ENCODE data around the gene CCDC149.

CCDC149 gene

GRCh38 chr4:24933684-24934275 is 20.9 kb upstream of the CCDC149 start:
- Histone ChIP-seq H3K4me3 (ENCODE audit: low read depth, low read length) (no peak overlapping the region), H3K4me1 (ENCODE audit: control insufficient read depth, insufficient read depth, low read length) (no peaks in the 10 kb centered on the region), H3K36me3 (ENCODE audit: control insufficient read depth, insufficient read depth, low read length) (no peaks in the 10 kb centered on the region), H3K9ac (ENCODE audit: low read length) (no peak overlapping the region), H3K27ac (ENCODE audit: low read depth, low read length) (no peak overlapping the region), H3K9me3 (ENCODE audit: control insufficient read depth, insufficient read depth, low read depth, low read length) (peaks cover 34% of the 10 kb centered on the region), H3K27me3 (ENCODE audit: control insufficient read depth, insufficient read depth, low read length) (no peaks in the 10 kb centered on the region)

GRCh38 chr4:24932515-24933225 is 19.8 kb upstream of the CCDC149 start:
- Histone ChIP-seq H3K27ac (ENCODE audit: low read depth, low read length) (no peak overlapping the region), H3K4me1 (ENCODE audit: control insufficient read depth, insufficient read depth, low read length) (no peaks in the 10 kb centered on the region), H3K9ac (ENCODE audit: low read length) (no peak overlapping the region), H3K4me3 (ENCODE audit: low read depth, low read length) (no peak overlapping the region), H3K36me3 (ENCODE audit: control insufficient read depth, insufficient read depth, low read length) (no peaks in the 10 kb centered on the region), H3K9me3 (ENCODE audit: control insufficient read depth, insufficient read depth, low read depth, low read length) (peaks cover 25% of the 10 kb centered on the region), H3K27me3 (ENCODE audit: control insufficient read depth, insufficient read depth, low read length) (no peaks in the 10 kb centered on the region)

- Histone ChIP-seq H3K4me1 (ENCODE audit: control insufficient read depth, insufficient read depth, low read length) (peaks cover 3% of the 10 kb centered on the region), H3K27me3 (ENCODE audit: control insufficient read depth, insufficient read depth, low read length) (no peaks in the 10 kb centered on the region), H3K4me3 (ENCODE audit: low read depth, low read length) (no peak overlapping the region), H3K9me3 (ENCODE audit: control insufficient read depth, insufficient read depth, low read depth, low read length) (peaks cover 12% of the 10 kb centered on the region), H3K9ac (ENCODE audit: low read length) (no peak overlapping the region), H3K27ac (ENCODE audit: low read depth, low read length) (no peak overlapping the region), H3K36me3 (ENCODE audit: control insufficient read depth, insufficient read depth, low read length) (no peaks in the 10 kb centered on the region)
Observed at GRCh38 chr4:24930151-24930550, 17.3 kb upstream of the CCDC149 start.

- Histone ChIP-seq H3K9me3 (ENCODE audit: control insufficient read depth, insufficient read depth, low read depth, low read length) (peaks cover 5% of the 10 kb centered on the region), H3K4me1 (ENCODE audit: control insufficient read depth, insufficient read depth, low read length) (peaks cover 9% of the 10 kb centered on the region), H3K27ac (ENCODE audit: low read depth, low read length) (no peak overlapping the region), H3K27me3 (ENCODE audit: control insufficient read depth, insufficient read depth, low read length) (no peaks in the 10 kb centered on the region), H3K36me3 (ENCODE audit: control insufficient read depth, insufficient read depth, low read length) (no peaks in the 10 kb centered on the region), H3K9ac (ENCODE audit: low read length) (no peak overlapping the region), H3K4me3 (ENCODE audit: low read depth, low read length) (no peak overlapping the region)
Observed at GRCh38 chr4:24928708-24929107, 15.9 kb upstream of the CCDC149 start.

GRCh38 chr4:24927049-24927448 is 14.2 kb upstream of the CCDC149 start:
- peaks cover 9% of the 10 kb centered on the region for H3K4me1 ChIP-seq (ENCODE audit: control insufficient read depth, insufficient read depth, low read length)
- H3K27ac ChIP-seq (ENCODE audit: low read depth, low read length), result no peak overlapping the region
- no peak overlapping the region for H3K4me3 ChIP-seq (ENCODE audit: low read depth, low read length)
- H3K36me3 ChIP-seq (ENCODE audit: control insufficient read depth, insufficient read depth, low read length), result no peaks in the 10 kb centered on the region
- no peaks in the 10 kb centered on the region for H3K27me3 ChIP-seq (ENCODE audit: control insufficient read depth, insufficient read depth, low read length)
- H3K9me3 ChIP-seq (ENCODE audit: control insufficient read depth, insufficient read depth, low read depth, low read length), result peaks cover 3% of the 10 kb centered on the region; the same call in 1 of the 2 replicates
- H3K9ac ChIP-seq (ENCODE audit: low read length), result no peak overlapping the region

GRCh38 chr4:24924309-24924781 is 11.5 kb upstream of the CCDC149 start:
- peaks cover 18% of the 10 kb centered on the region for H3K9me3 ChIP-seq (ENCODE audit: control insufficient read depth, insufficient read depth, low read depth, low read length)
- H3K9ac ChIP-seq (ENCODE audit: low read length), result no peak overlapping the region
- no peaks in the 10 kb centered on the region for H3K36me3 ChIP-seq (ENCODE audit: control insufficient read depth, insufficient read depth, low read length)
- H3K27me3 ChIP-seq (ENCODE audit: control insufficient read depth, insufficient read depth, low read length), result no peaks in the 10 kb centered on the region
- no peak overlapping the region for H3K27ac ChIP-seq (ENCODE audit: low read depth, low read length)
- peaks cover 9% of the 10 kb centered on the region for H3K4me1 ChIP-seq (ENCODE audit: control insufficient read depth, insufficient read depth, low read length)
- no peak overlapping the region for H3K4me3 ChIP-seq (ENCODE audit: low read depth, low read length)

GRCh38 chr4:24923550-24923949 is 10.7 kb upstream of the CCDC149 start:
- peaks cover 19% of the 10 kb centered on the region for H3K9me3 ChIP-seq (ENCODE audit: control insufficient read depth, insufficient read depth, low read depth, low read length)
- H3K4me3 ChIP-seq (ENCODE audit: low read depth, low read length), result no peak overlapping the region
- no peaks in the 10 kb centered on the region for H3K36me3 ChIP-seq (ENCODE audit: control insufficient read depth, insufficient read depth, low read length)
- no peaks in the 10 kb centered on the region for H3K27me3 ChIP-seq (ENCODE audit: control insufficient read depth, insufficient read depth, low read length)
- H3K27ac ChIP-seq (ENCODE audit: low read depth, low read length), result no peak overlapping the region
- no peak overlapping the region for H3K9ac ChIP-seq (ENCODE audit: low read length)
- peaks cover 9% of the 10 kb centered on the region for H3K4me1 ChIP-seq (ENCODE audit: control insufficient read depth, insufficient read depth, low read length)

GRCh38 chr4:24923002-24923401 is 10.2 kb upstream of the CCDC149 start:
- no peaks in the 10 kb centered on the region for H3K27me3 ChIP-seq (ENCODE audit: control insufficient read depth, insufficient read depth, low read length)

GRCh38 chr4:24922416-24922815 is 9.6 kb upstream of the CCDC149 start:
- peaks cover 12% of the 10 kb centered on the region for H3K4me1 ChIP-seq (ENCODE audit: control insufficient read depth, insufficient read depth, low read length)
- no peak overlapping the region for H3K9ac ChIP-seq (ENCODE audit: low read length)
- no peaks in the 10 kb centered on the region for H3K36me3 ChIP-seq (ENCODE audit: control insufficient read depth, insufficient read depth, low read length)
- no peak overlapping the region for H3K27ac ChIP-seq (ENCODE audit: low read depth, low read length)
- peaks cover 22% of the 10 kb centered on the region for H3K9me3 ChIP-seq (ENCODE audit: control insufficient read depth, insufficient read depth, low read depth, low read length)
- no peak overlapping the region for H3K4me3 ChIP-seq (ENCODE audit: low read depth, low read length)
- H3K27me3 ChIP-seq (ENCODE audit: control insufficient read depth, insufficient read depth, low read length), result no peaks in the 10 kb centered on the region

More at GRCh38 chr4:24923002-24923401, 10.2 kb upstream of the CCDC149 start:
- Histone ChIP-seq H3K36me3 (ENCODE audit: control insufficient read depth, insufficient read depth, low read length) (no peaks in the 10 kb centered on the region), H3K9me3 (ENCODE audit: control insufficient read depth, insufficient read depth, low read depth, low read length) (peaks cover 22% of the 10 kb centered on the region), H3K27ac (ENCODE audit: low read depth, low read length) (no peak overlapping the region), H3K4me1 (ENCODE audit: control insufficient read depth, insufficient read depth, low read length) (peaks cover 9% of the 10 kb centered on the region), H3K4me3 (ENCODE audit: low read depth, low read length) (no peak overlapping the region), H3K9ac (ENCODE audit: low read length) (no peak overlapping the region)

- Histone ChIP-seq H3K9ac (ENCODE audit: low read length) (no peak overlapping the region), H3K36me3 (ENCODE audit: control insufficient read depth, insufficient read depth, low read length) (no peaks in the 10 kb centered on the region), H3K4me3 (ENCODE audit: low read depth, low read length) (no peak overlapping the region), H3K27me3 (ENCODE audit: control insufficient read depth, insufficient read depth, low read length) (no peaks in the 10 kb centered on the region), H3K9me3 (ENCODE audit: control insufficient read depth, insufficient read depth, low read depth, low read length) (peaks cover 22% of the 10 kb centered on the region), H3K27ac (ENCODE audit: low read depth, low read length) (no peak overlapping the region), H3K4me1 (ENCODE audit: control insufficient read depth, insufficient read depth, low read length) (peaks cover 19% of the 10 kb centered on the region)
Observed at GRCh38 chr4:24921491-24921890, 8.6 kb upstream of the CCDC149 start.

GRCh38 chr4:24920008-24920407 is 7.2 kb upstream of the CCDC149 start:
- Histone ChIP-seq H3K9me3 (ENCODE audit: control insufficient read depth, insufficient read depth, low read depth, low read length) (peaks cover 21% of the 10 kb centered on the region), H3K4me1 (ENCODE audit: control insufficient read depth, insufficient read depth, low read length) (peaks cover 15% of the 10 kb centered on the region), H3K4me3 (ENCODE audit: low read depth, low read length) (no peak overlapping the region), H3K27me3 (ENCODE audit: control insufficient read depth, insufficient read depth, low read length) (no peaks in the 10 kb centered on the region), H3K27ac (ENCODE audit: low read depth, low read length) (no peak overlapping the region), H3K9ac (ENCODE audit: low read length) (no peak overlapping the region), H3K36me3 (ENCODE audit: control insufficient read depth, insufficient read depth, low read length) (no peaks in the 10 kb centered on the region)
